Spleen (tissue), 11 donors: Measurements from ENCODE around the gene HEPHL1. TPM values are rescaled to one million over a fixed set of nuclear protein-coding genes. Genes with fewer than 3 reads are reported as not detected.

Experiments used
- DNase-seq: peaks from one replicate; pipeline ENCODE4 v3.0.0-alpha.2; 2020
- H3K27ac ChIP-seq, 8 donors: fragments of 200-600 bp; sonication (generic) in 7 of 8; 1 replicate in 4 of 8; 2 replicates in 4 of 8; pipeline versions ENCODE4 v1.5.0 to v1.8.0; 2016 to 2021; ENCODE audit warnings: inconsistent platforms in 4 of 8, mild to moderate bottlenecking in 4 of 8, moderate library complexity in 1 of 8
- H3K27me3 ChIP-seq, 7 donors: fragments of 200-600 bp; sonication (generic) in 6 of 7; replicated peaks in 1 of 7; 1 replicate in 4 of 7; 2 replicates in 3 of 7; pipeline versions ENCODE4 v1.5.0 to v1.8.0; 2016 to 2021; ENCODE audit warnings: inconsistent platforms in 3 of 7, mild to moderate bottlenecking in 1 of 7
- H3K36me3 ChIP-seq, 6 donors: fragments of 200-600 bp; sonication (generic) in 5 of 6; 1 replicate in 4 of 6; 2 replicates in 2 of 6; pipeline versions ENCODE4 v1.5.0 to v1.8.0; 2016 to 2021; ENCODE audit warnings: inconsistent platforms in 2 of 6
- H3K4me1 ChIP-seq, 6 donors: fragments of 200-600 bp; sonication (generic) in 5 of 6; 1 replicate in 3 of 6; 2 replicates in 3 of 6; pipeline versions ENCODE4 v1.5.0 to v1.8.0; 2016 to 2021; ENCODE audit warnings: inconsistent platforms in 3 of 6
- H3K4me3 ChIP-seq, 8 donors: fragments of 200-600 bp; sonication (generic) in 7 of 8; 1 replicate in 4 of 8; 2 replicates in 4 of 8; pipeline versions ENCODE4 v1.5.0 to v1.8.0; 2016 to 2021; ENCODE audit warnings: inconsistent platforms in 4 of 8, mild to moderate bottlenecking in 4 of 8, moderate library complexity in 2 of 8
- H3K9me3 ChIP-seq, 8 donors: fragments of 200-600 bp; sonication (generic) in 7 of 8; 1 replicate in 4 of 8; 2 replicates in 4 of 8; pipeline versions ENCODE4 v1.5.0 to v1.8.0; 2016 to 2021; ENCODE audit warnings: inconsistent platforms in 4 of 8
- POLR2A ChIP-seq, 3 donors: fragments of 450-650 bp; IDR thresholded peaks; one replicate each; pipeline ENCODE4 v1.5.1; 2017; ENCODE audit warnings: antibody characterized with exemption in 3 of 3, mild to moderate bottlenecking in 1 of 3
- POLR2AphosphoS5 ChIP-seq, 3 donors: sonication (generic); formaldehyde crosslinking; IDR thresholded peaks; one replicate each; pipeline ENCODE4 v1.5.1; 2017; ENCODE audit warnings: antibody characterized with exemption in 3 of 3
- WGBS, 5 donors: extraction: QIAGEN DNeasy Blood & Tissue Kit in 3 of 5; methylation state at CpG; one replicate each; pipeline versions ENCODE4 v1.1.5 to v1.1.7; 2013 to 2018; 5-methylcytosine and 5-hydroxymethylcytosine counted together
- intact Hi-C: fragments of 100-400 bp; cut with DNase I; formaldehyde crosslinking; loops from one replicate; pipeline ENCODE4 v1.15.0; 2023; ENCODE audit warnings: low total_unique reads
- polyA plus RNA-seq, 3 donors: library from polyadenylated mRNA; stranded (reverse); fragments of 200-250 nt; gene quantifications; one replicate each; pipeline ENCODE4 v1.2.1, GENCODE V29; 2013
- total RNA-seq, 7 donors: library from RNA; depleted of rRNA in 3 of 7; stranded (reverse); fragments of >200 nt in 3 of 7; fragmentation: NEBNext Ultra II Directional in 4 of 7; extraction: Animal tissue kit (Norgen Biotek cat#: 25700) in 4 of 7; gene quantifications; one replicate each; pipeline versions ENCODE4 v1.1.0 to v1.2.1, GENCODE V29; 2016 to 2021
- TF ChIP-seq, protein P1 (sequence below), 11 experiments: fragments of 200-600 bp in 7 of 11; fragments of 450-650 bp in 4 of 11; sonication (generic) in 4 of 11; IDR thresholded peaks in 8 of 11; conservative IDR thresholded peaks in 3 of 11; 1 replicate in 7 of 11; 2 replicates in 4 of 11; pipeline versions ENCODE4 v1.4.0 to v1.8.0; 2016 to 2021; ENCODE audit warnings: antibody characterized with exemption in 11 of 11, inconsistent platforms in 4 of 11, mild to moderate bottlenecking in 1 of 11
- donor health status: healthy with polysubstance abuse.
- donor health status: DM: no; HTN: no; CAD: no; lungs with moderate emphysema.
- donor health status: DM: no; HTN: no; CAD: no.
- donor health status: Bipolar disorder and iron deficiency.
- donor health status: healthy.
- donor health status: DM: no; HTN: no; CAD: no.
- donor health status: DM: yes; HTN: yes; CAD: no.

HEPHL1 gene
- total and polyA plus RNA-seq, 10 donors = not detected

DNA sequence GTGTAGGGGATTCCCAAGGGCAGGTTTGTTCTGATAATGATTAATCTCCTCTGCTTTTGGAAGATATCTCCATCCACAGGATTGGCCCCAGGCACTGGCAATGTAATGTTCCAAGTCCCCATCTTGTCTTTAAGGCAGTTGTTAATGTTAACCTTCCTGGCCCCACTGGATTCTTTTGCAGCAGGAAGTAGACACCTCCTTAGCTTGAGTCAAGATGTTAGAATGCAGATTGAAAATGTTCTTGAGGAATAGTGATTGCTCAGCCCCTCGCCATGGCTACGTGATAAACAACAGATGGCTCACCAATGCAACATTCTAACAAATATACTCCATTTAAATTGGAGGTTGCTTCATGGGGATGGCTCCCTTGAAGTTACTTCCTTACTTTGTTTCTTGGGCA is 7.3 kb downstream of the HEPHL1 start:
- WGBS, 5 donors = 71 to 91% (median 84%) methylated on average over 2 of the region's 2 CpGs
- Histone ChIP-seq H3K27me3 (no peaks in the 10 kb centered on the region), H3K36me3 (no peaks in the 10 kb centered on the region), H3K9me3 (peaks cover 0 to 17% (median 0%) of the 10 kb centered on the region in 8 donors), H3K27ac (no peak overlapping the region), H3K4me3 (no peak overlapping the region), H3K4me1 (no peaks in the 10 kb centered on the region)
- no peak for TF ChIP-seq POLR2AphosphoS5 (IDR thresholded peaks at IDR 0.05)
- TF ChIP-seq POLR2A (IDR thresholded peaks at IDR 0.05) = no peak
- TF ChIP-seq, protein P1, sequence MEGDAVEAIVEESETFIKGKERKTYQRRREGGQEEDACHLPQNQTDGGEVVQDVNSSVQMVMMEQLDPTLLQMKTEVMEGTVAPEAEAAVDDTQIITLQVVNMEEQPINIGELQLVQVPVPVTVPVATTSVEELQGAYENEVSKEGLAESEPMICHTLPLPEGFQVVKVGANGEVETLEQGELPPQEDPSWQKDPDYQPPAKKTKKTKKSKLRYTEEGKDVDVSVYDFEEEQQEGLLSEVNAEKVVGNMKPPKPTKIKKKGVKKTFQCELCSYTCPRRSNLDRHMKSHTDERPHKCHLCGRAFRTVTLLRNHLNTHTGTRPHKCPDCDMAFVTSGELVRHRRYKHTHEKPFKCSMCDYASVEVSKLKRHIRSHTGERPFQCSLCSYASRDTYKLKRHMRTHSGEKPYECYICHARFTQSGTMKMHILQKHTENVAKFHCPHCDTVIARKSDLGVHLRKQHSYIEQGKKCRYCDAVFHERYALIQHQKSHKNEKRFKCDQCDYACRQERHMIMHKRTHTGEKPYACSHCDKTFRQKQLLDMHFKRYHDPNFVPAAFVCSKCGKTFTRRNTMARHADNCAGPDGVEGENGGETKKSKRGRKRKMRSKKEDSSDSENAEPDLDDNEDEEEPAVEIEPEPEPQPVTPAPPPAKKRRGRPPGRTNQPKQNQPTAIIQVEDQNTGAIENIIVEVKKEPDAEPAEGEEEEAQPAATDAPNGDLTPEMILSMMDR (IDR thresholded peaks at IDR 0.05 in 8 of 11, conservative IDR thresholded peaks at IDR 0.05 in 3 of 11) = no peak
- no peak for DNase-seq
- intact Hi-C loops = no loop called here

- intact Hi-C loops = no loop called here
- no peak for DNase-seq
- Histone ChIP-seq H3K27ac (no peak overlapping the region), H3K9me3 (peaks cover 0 to 17% (median 0%) of the 10 kb centered on the region in 8 donors), H3K36me3 (no peaks in the 10 kb centered on the region), H3K4me3 (no peak overlapping the region), H3K4me1 (no peaks in the 10 kb centered on the region), H3K27me3 (no peaks in the 10 kb centered on the region)
- WGBS, 5 donors = 74 to 97% (median 86%) methylated on average over 1 of the region's 1 CpG
- TF ChIP-seq POLR2A (IDR thresholded peaks at IDR 0.05) = no peak
- TF ChIP-seq POLR2AphosphoS5 (IDR thresholded peaks at IDR 0.05) = no peak
- TF ChIP-seq, protein P1 (IDR thresholded peaks at IDR 0.05 in 8 of 11, conservative IDR thresholded peaks at IDR 0.05 in 3 of 11) = no peak
Observed at GRCh38 chr11:94030059-94030458, 8.9 kb downstream of the HEPHL1 start.

DNA sequence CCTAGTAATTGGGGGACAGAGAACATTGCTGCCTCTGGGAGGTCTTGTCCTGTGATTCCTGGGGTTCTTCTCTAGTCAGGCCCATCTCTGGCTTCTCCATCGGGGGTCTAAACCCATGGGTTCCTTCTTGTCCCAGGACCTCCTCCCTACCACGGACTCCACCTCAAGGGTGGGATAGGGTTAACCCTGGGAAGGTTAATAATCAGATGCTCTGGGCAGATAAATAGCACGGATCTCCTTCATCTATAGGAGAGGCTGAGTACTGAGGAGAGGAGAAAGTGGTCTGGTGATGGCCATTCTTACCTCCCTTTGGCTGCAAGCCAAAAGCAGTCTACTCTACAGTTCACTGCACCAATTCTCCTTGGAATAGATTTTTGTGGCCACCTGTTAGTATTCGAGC is 10.5 kb downstream of the HEPHL1 start:
- TF ChIP-seq POLR2AphosphoS5 (IDR thresholded peaks at IDR 0.05) = no peak
- TF ChIP-seq, protein P1 (IDR thresholded peaks at IDR 0.05 in 8 of 11, conservative IDR thresholded peaks at IDR 0.05 in 3 of 11) = no peak
- no peak for TF ChIP-seq POLR2A (IDR thresholded peaks at IDR 0.05)
- Histone ChIP-seq H3K4me3 (no peak overlapping the region), H3K4me1 (no peaks in the 10 kb centered on the region), H3K27me3 (no peaks in the 10 kb centered on the region), H3K9me3 (peaks cover 0 to 17% (median 0%) of the 10 kb centered on the region in 8 donors), H3K36me3 (no peaks in the 10 kb centered on the region), H3K27ac (no peak overlapping the region)
- no peak for DNase-seq
- 63 to 79% (median 70%) methylated on average over 4 of the region's 4 CpGs for whole genome bisulfite sequencing, 5 donors
- intact Hi-C loops = no loop called here

- 63 to 83% (median 74%) methylated on average over 5 of the region's 5 CpGs for WGBS, 5 donors
- Histone ChIP-seq H3K9me3 (peaks cover 0 to 14% (median 0%) of the 10 kb centered on the region in 8 donors), H3K4me3 (no peak overlapping the region), H3K4me1 (no peaks in the 10 kb centered on the region), H3K27ac (no peak overlapping the region), H3K27me3 (no peaks in the 10 kb centered on the region), H3K36me3 (no peaks in the 10 kb centered on the region)
- intact Hi-C loops = no loop called here
- TF ChIP-seq POLR2A (IDR thresholded peaks at IDR 0.05) (no peak), POLR2AphosphoS5 (IDR thresholded peaks at IDR 0.05) (no peak)
- TF ChIP-seq, protein P1 (IDR thresholded peaks at IDR 0.05 in 8 of 11, conservative IDR thresholded peaks at IDR 0.05 in 3 of 11) = no peak
- no peak for DNase-seq
Observed at GRCh38 chr11:94032066-94032465, 10.9 kb downstream of the HEPHL1 start.
